NCI-H2171 treated with DMSO at 0.1 percent for 48 hours (cell line): ENCODE measurements around the gene TREH.
"Not testable (repeated sequence)": the region's sequence is repeated elsewhere in the genome, so short reads cannot be mapped to it uniquely, and the experiment has no call there.

Experiments
- DNase-seq: peaks from one replicate; lab custom pipeline; 2025; lab: John Stamatoyannopoulos, UW

Gene TREH

GRCh38 chr11:118628861-118629549, 50.4 kb downstream of the TREH start:
- DNase-seq = no peak

DNA sequence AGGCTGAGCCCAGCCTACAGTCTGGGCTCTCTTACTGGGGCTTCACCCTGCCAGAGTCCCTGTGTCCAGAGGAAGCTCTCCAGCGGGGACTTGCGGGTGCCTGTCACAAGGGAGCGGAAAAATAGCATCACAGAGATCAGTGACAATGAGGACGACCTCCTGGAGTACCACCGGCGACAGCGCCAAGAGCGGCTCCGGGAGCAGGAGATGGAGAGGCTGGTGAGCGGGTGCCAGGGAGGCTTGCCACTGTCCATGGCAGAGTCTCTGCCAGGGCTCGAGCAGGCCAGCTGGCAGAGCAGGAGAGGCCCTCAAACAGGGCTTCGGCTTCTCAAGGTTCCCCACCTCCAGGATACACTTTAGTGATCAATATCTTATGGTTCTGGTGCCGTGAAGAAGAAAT, 51.0 kb downstream of the TREH start:
- no peak for DNase-seq

GRCh38 chr11:118628031-118628430, 51.4 kb downstream of the TREH start:
- DNase-seq = no peak

DNA sequence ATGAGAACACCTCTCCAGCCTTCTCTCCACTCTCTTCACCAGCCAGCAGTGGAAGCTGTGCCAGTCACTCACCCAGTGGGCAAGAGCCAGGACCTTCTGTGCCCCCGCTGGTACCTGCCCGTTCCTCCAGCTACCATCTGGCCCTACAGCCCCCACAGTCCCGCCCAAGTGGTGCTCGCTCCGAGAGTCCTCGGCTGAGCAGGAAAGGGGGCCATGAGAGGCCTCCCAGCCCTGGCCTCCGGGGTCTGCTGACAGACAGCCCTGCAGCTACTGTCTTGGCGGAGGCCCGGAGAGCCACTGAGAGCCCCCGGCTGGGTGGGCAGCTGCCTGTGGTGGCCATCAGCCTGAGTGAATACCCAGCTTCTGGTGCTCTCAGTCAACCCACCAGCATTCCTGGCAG, 51.9 kb downstream of the TREH start:
- DNase-seq = no peak

- DNase-seq = peak; percentile 2
Measured at GRCh38 chr11:118625976-118626375, 53.5 kb downstream of the TREH start.

DNA sequence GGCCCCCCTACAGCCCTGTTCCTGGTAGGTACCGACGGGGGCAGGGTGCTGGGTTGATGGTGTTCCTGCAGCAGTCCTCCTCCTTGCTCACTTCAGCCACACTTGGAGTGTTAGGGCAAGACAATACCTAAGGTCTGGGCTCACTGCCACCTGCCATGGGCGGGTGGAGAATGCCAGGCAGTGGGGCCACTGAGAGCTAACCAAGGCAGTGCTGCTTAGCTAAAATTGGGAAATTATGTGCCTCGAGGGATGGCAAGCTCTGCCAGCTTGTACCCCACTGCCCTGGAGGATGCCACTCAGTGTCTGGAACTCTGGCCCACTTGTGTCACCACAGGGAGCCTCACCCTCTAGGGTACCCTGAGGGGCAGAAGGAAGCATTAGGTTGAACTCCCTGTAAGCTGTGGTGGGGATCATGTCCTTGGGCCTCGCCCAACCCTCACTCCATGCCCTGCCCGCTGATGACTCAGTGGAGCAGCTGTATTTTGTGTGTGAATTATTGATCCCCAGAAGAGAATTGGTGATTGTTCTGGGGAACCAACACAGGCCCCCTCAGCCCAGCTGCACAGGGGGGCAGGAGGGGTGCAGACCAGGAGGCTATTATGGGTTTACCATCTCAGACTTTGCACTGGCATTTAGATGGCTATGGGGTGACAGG, 54.3 kb downstream of the TREH start:
- no peak for DNase-seq

- peak; percentile 89 for DNase-seq
Measured at GRCh38 chr11:118623269-118623655, 56.2 kb downstream of the TREH start.

GRCh38 chr11:118622376-118623268, 56.8 kb downstream of the TREH start:
- DNase-seq = peak; percentile 28

GRCh38 chr11:118621784-118622375, 57.6 kb downstream of the TREH start:
- no peak for DNase-seq

DNA sequence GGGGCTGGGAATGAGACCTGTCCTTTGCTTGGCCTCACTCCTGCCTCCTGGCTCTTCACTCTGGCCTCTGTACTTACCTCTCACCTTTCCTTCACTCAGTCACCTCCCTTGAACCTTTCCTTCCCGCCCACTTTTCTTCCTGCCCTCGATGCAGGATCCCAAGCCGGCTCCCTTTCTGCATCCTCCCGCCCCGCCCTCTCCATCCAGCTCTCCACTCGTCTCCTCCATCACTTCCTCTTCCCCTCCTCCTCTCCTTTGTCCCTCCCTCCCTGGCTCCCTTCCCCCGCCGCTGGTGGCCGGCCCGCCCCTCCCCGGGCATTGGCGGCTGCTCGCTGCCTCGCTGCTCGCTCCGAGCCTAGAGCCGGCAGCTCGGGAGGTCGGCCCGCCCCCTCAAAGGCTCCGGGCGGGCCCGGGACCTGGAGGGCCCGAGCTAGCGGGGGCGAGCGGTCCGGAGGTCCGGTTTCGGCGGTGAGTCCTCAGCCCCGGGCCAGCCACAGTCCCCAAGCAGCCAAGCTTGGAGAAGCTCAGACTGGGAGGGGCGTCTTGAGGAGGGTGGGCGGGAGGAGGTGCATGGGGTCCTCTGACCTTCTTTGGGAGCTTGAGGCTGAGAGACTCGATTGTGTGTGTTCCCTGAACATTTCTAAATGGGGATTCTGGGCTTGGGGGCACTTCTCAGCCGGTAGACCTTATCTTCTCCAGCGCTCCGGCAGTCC, 58.2 kb downstream of the TREH start:
- DNase-seq = peak; percentile 67

DNA sequence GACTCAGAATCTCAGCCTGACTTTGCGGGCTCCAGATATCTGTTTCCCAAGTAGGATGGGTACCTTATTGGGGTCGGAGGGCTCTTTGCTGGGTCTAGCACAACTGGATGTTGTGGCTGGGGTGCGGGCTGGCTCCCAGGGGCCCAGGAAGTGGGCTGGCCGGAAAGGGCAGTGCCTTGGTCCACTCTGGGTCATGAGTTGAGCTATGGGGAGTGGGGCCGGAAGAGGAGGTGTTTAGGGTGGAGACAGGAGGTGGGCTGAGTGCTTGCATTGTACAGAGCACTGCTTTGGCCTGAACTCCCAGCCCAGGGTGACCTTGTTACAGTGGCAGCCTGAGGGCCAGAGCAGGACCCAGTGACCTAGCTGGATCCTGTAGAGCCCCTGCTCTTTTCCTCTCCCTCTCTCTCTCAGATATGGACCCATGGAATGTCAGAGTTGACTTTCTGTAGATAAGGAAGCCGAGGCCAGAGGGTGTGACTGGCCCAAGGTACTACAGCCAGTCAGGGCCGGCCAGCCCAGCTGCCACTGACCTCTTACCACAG, 58.9 kb downstream of the TREH start:
- DNase-seq = no peak

GRCh38 chr11:118619444-118620197, 59.8 kb downstream of the TREH start:
- DNase-seq = peak; percentile 65

- DNase-seq = no peak
Measured at GRCh38 chr11:118618991-118619375, 60.5 kb downstream of the TREH start.

DNA sequence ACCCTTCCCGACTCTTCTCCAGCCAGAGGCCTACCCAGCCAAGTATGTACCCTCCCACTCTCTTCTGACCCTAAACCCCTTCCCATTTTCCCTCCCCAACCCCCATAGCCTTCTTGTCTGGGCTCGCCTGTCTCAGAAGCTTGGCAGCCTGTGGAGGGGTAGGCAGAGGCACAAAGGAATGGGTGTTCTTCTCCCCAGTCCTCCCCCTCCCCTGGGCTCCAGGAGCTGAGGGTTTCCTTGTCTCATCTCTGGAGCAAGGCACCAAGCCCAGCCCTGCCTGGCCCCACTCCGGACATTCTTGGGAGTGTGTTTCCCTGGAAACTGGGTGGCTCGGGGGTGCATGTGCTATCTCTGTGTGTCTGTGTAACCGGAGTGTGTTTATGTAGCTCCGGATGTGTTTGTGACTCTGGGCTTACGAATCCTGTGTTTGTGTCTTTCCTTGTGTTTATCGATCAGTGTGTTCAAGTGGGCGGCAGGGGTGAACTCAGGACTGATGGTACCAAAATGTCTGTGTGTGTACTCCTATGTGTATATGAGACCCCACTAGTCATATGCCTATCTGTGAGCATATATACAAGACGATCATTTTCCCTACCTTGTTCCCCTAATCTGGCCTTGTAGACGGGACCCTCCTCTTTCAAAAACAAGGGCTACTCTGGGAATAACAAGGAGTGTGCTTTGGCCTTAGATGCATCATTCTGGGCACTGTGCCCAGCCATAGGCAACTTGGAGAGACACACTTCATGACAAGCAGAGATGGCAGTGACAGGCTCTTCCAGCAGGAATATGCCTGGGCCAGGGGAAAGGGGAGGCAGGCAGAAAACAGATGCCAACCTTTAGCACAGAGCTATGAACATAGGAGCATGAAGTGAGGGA, 61.1 kb downstream of the TREH start:
- DNase-seq = no peak

- no peak for DNase-seq
Measured at GRCh38 chr11:118615976-118616371, 63.5 kb downstream of the TREH start.

DNA sequence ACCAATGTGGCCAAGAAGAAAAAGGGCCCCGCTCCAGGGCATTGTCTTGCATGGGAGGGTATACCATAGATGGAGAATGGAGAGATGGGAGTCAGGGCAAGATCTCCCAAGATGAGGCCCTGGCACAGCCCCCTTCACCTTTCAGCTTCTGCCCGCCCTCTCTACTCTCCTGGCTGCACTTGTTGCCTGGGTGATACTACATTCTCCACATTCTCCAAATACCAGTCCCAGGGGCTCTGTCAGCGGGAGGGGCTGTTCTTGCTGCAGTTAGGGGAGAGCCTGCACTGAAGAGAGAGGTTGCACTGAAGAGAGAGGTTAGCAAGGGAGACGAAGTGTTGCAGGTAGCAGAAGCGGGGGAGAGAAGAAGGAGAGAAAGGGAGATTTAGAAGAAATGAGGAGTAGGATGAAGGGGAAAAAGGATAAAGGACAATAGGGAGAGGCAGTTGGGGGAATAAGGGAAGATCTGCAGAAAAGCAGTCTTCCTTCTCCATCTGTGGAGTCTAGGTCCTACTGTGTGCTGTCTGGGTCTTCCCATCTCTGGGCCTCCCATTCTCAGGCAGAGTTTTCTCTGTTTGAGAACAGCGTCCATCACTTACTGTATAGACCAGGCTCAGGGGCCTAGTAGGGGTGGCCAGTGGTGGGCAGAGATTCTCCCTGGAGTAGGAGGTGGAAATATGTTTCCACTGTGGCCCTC, 64.0 kb downstream of the TREH start:
- DNase-seq = no peak

- DNase-seq = no peak
Measured at GRCh38 chr11:118614511-118614910, 64.9 kb downstream of the TREH start.

- no peak for DNase-seq
Measured at GRCh38 chr11:118612378-118612777, 67.1 kb downstream of the TREH start.

DNA sequence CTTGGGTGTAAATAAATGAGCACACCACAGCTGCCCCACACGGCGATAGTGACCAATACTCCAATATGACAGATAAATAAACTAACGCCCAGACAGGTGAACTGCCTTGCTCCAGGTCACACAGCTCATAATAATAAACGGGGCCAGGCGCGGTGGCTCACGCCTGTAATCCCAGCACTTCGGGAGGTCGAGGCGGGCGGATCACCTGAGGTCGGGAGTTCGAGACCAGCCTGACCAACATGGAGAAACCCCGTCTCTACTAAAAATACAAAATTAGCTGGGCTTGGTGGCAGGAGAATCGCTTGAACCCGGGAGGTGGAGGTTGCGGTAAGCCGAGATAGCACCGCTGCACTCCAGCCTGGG, 68.0 kb downstream of the TREH start:
- DNase-seq = not testable (repeated sequence)
